Measurements from ENCODE around the gene ACBD6.

DNA sequence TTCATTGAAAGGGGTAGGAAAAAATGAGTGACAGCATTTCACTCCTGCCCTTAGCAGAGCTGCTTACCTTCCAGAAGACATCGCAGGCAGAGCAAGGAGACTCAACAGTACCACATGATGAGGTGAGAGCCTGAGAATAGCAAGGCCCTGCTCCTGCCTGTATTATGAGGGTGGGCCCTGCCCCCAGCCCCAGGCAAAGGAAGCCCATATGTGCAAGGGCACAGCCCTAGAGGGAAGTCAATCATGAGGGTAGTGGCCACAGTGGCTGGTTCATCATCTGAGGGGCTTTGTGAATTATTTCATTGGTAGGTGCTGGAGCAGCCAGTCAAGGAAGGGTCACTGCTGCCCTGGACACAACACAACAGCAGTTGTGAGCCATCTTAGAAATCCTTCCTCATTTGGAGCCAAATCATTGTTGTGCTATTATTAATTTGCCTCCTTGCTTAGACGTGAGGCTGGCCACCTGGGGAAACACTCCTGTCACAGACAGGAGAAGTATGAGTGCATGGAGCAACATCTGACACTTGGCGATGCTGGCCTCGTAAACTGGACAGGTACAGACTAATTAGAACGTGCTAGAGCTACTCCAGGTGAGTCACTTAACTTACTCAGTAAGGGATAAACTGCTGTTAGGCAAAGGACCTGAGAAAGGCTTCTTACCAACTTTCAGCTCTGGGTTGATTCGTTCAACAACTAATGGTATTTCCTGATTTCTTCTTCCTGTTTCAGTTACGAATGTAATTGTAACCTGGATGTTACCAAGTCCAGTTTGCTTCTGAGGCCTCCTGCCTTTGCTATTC is 22.7 kb upstream of the ACBD6 start:
- TF ChIP-seq, protein P1, sequence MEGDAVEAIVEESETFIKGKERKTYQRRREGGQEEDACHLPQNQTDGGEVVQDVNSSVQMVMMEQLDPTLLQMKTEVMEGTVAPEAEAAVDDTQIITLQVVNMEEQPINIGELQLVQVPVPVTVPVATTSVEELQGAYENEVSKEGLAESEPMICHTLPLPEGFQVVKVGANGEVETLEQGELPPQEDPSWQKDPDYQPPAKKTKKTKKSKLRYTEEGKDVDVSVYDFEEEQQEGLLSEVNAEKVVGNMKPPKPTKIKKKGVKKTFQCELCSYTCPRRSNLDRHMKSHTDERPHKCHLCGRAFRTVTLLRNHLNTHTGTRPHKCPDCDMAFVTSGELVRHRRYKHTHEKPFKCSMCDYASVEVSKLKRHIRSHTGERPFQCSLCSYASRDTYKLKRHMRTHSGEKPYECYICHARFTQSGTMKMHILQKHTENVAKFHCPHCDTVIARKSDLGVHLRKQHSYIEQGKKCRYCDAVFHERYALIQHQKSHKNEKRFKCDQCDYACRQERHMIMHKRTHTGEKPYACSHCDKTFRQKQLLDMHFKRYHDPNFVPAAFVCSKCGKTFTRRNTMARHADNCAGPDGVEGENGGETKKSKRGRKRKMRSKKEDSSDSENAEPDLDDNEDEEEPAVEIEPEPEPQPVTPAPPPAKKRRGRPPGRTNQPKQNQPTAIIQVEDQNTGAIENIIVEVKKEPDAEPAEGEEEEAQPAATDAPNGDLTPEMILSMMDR (IDR thresholded peaks at IDR 0.05) = no peak
- no peak for TF ChIP-seq ZFX (IDR thresholded peaks at IDR 0.05; ENCODE audit: borderline replicate concordance)

All from 22Rv1 (cell line).